ENCODE results near the gene CRADD. TPM values are rescaled to one million over a fixed set of nuclear protein-coding genes. Genes with fewer than 3 reads are reported as not detected.
"Not testable (repeated sequence)": the region's sequence is repeated elsewhere in the genome, so short reads cannot be mapped to it uniquely, and the experiment has no call there.

CRADD gene
- 30.3 TPM for total RNA-seq (ENCODE audit: insufficient read depth, low replicate concordance)

DNA sequence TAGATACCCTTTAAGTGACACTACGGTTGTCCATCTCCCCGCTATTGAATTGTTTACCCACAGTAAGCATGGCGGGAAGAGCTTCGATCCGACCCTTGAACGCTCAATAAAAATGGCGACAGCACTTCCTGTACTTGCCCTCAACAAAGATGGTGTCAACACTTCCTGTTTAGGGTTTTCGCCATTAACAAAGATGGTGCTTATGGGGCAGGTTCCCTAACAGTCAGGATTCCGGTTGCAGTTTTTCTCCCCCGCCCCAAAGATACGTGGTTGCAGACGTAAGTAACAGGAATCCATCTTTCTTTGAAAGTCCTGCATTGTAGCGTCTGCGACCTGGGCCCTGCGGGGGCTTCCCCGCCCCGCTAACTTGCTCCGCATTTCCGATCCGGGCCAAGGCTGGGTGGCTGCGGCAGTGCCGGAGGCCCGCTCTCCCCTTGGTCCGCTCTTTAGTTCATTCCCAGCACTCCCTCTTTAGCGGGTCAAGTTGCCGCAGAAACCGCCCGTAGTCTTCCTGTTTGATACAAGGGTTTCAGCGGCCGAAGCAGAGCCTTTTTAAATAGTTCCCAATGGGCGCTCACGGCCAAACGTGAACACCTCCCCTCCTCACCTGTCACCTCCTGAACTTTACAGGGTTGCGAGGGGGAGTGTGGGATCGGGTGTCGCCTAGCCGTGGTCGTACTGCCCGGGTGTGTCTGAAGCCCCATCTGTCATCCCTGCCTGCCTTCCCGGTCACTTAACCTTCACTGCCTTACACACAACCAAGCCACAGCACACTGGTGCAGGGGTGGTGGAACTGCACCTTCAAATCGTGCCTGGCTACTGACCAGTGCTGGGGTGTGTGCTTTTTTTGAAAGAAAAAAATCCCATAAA lies at the start of gene CRADD:
Gene CRADD, plus strand, starts transcription at position 181 of the 870 bp plus-strand sequence.
- peak; percentile 99 for DNase-seq (ENCODE audit: low spot score)

DNA sequence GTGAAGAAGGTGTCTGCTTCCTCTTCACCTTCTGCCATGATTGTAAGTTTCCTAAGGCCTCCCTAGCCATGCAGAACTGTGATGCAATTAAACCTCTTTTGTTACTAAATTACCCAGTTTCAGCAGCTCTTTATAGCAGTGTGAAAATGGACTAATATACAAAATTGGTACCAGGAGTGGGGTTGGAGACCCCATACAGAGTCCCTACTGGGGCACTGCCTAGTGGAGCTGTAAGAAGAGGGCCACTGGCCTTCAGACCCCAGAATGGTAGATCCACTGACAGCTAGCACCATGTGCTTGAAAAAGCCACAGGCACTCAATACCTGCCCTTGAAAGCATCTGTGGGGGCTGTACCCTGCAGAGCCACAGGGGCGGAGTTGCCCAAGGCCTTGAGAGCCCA lies 44.8 kb upstream of the CRADD start:
- DNase-seq (ENCODE audit: low spot score) = no peak

- DNase-seq (ENCODE audit: low spot score) = no peak
Measured at GRCh38 chr12:93634416-93634815, 42.8 kb upstream of the CRADD start.

- no peak for DNase-seq (ENCODE audit: low spot score)
Measured at GRCh38 chr12:93636708-93637107, 40.5 kb upstream of the CRADD start.

GRCh38 chr12:93638095-93638494 lies 39.1 kb upstream of the CRADD start:
- DNase-seq (ENCODE audit: low spot score) = no peak

GRCh38 chr12:93638954-93639353 lies 38.2 kb upstream of the CRADD start:
- peak; percentile 35 for DNase-seq (ENCODE audit: low spot score)

DNA sequence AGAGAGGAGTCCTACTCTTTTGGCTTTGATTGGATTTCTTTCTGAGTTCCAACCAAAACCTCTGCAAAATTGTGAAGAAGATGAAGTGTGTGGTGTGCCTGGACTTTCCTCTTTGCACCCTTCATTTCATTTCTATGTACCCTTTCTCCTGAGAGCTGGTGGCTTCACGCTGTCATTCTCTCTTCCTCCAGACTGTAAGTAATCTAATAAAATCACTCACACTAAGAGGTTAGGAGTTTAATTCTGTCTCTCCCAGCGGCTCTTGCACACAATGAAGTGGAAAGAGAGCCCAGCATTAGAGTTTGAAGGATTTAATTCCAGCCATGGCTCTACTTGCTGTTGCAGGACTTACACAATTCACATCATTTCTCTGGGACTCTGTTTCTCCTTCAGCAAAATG lies 37.8 kb upstream of the CRADD start:
- no peak for DNase-seq (ENCODE audit: low spot score)

- not testable (repeated sequence) for DNase-seq (ENCODE audit: low spot score)
Measured at GRCh38 chr12:93641380-93641779, 35.8 kb upstream of the CRADD start.

DNA sequence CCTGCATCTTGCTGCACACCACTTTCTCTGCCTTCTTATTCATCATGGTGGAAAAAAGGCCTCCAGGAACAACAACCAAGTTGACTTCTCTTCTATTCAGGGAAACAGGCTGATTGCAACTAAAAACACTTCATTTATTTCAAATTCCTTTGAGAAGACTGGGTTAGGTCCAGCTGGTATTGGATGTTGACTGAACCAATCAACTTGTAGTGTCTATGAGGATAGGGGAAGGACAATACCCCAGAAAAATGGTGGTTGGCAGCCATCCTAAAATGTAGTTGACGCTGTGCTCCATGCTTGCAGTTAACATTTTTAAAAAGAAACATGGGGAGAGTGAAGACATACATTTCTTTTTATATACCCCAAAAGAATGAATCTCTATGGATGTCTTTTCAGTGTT lies 34.4 kb upstream of the CRADD start:
- DNase-seq (ENCODE audit: low spot score) = no peak

DNA sequence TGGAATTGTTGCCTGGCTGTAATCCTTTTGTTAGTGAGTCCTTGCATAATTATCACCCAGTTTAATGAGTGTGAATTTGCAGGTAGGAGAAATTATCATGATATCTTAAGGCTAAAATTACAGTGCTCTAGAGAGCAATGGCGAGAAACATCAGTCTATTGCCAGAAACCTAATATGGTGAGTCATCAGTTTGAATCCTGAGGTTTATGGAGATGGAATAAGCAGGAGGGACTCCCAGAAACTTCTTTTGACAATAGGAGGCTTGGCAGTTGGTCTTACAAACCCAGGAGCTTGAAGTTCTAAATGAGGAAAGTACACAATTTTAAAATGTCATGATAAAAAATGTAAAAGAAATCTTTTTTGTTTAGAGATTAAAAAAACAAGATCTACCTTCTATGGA lies 31.5 kb upstream of the CRADD start:
- DNase-seq (ENCODE audit: low spot score) = no peak

DNA sequence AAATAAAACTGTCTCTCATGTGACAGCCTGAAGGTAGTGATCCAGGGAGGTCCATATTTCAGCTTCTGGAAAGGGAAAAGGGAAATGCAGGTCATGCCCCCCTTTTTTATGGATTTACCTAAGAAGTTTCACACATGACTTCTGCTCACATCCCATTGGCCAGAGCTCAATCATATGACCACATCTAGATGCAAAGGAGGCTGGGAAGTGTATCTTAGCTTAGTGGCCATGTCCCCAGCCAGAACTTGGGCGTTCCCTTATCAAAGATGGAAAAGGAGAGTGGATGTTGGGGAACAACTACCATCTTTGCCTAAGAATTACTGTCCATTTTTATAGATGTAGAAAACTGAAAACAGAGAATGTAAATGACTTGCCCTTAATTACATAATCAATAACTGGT lies 26.5 kb upstream of the CRADD start:
- no peak for DNase-seq (ENCODE audit: low spot score)

DNA sequence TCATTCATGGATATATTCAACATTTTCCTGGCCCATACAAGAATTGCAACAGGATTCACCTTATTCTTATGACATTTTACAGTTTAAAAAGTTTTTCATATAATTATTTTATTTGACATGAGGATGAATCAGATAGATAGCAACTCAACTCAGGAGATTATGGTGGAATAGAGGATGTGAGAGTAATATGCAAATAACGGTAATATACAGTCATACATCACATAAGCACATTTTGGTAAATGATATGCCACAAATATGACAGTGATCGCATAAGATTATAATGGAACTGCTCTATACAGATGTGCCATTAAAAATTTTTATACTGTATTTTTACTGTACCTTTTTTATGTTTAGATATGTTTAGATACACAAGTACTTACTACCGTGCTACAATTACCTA lies 24.1 kb upstream of the CRADD start:
- DNase-seq (ENCODE audit: low spot score) = no peak

DNA sequence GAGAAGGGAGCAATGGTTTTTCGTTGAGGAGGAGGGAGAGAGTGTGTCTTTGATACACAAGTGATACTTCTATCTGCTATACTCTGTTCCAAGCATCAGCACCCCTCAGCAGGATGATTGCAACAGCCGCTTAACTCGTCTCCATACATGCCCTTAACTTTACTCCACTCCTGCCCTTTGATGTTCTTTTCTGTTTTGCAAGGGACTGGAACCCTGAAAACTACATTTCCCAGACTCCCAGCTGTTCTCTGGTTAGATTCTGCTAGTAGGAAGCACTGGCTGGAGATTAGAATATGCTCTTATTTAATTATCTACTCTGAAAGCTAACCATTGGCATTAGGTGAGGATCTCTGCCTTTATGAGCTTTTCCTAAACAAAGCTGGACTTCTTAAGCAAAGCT lies 23.5 kb upstream of the CRADD start:
- no peak for DNase-seq (ENCODE audit: low spot score)

GRCh38 chr12:93654421-93654820 lies 22.8 kb upstream of the CRADD start:
- no peak for DNase-seq (ENCODE audit: low spot score)

- DNase-seq (ENCODE audit: low spot score) = no peak
Measured at GRCh38 chr12:93657071-93657470, 20.1 kb upstream of the CRADD start.

DNA sequence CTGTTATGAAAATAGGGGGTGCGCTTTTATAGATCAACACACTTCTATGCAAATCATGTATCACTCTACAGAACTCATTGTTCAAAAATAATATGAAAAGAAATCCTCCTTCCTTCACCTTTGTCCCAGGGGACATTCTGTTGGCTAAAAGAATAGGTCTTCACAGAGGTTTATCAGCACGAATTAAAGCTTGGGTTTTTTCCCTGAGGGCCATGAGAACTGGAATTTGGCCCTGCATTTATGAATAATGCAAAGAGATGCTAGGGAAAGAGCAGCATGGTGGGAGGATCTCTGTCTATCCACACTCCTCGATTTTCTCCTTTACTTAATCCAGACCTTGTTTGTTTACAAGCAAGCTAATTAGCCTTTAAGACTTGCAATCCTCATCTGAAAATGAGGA lies 16.2 kb upstream of the CRADD start:
- DNase-seq (ENCODE audit: low spot score) = no peak

DNA sequence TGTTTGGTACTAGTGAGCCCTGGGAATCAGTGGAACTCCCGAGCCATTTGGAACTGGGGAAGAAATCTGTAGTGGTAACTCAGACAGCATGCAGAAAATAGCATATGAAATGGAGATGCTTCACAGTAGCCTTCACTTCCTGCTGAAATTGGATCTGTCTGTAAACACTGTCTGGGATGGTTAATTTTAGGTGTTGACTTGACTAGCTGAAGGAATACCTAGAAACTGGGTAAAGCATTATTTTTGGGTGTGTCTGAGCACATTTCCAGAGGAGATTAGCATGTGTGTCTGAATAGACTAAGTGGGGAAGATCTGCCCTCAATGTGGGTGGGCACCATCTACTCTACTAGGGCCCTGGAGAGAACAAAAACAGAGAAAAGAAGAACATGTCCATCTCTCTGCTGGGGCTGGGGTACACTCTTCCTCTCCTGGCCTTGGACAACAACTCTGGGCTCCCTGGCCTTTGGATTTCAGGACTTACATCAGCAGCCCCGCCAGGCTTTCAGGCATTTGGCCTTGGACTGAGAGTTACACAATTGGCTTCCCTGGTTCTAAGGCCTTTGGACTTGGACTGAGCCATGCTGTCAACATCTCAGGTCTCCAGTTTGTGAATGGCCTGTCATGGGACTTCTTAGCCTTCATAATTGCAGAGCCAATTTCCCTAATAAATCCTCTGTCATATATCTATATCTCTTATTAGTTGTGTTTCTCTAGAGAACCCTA lies 14.0 kb upstream of the CRADD start:
- DNase-seq (ENCODE audit: low spot score) = no peak

- no peak for DNase-seq (ENCODE audit: low spot score)
Measured at GRCh38 chr12:93663729-93664084, 13.5 kb upstream of the CRADD start.

DNA sequence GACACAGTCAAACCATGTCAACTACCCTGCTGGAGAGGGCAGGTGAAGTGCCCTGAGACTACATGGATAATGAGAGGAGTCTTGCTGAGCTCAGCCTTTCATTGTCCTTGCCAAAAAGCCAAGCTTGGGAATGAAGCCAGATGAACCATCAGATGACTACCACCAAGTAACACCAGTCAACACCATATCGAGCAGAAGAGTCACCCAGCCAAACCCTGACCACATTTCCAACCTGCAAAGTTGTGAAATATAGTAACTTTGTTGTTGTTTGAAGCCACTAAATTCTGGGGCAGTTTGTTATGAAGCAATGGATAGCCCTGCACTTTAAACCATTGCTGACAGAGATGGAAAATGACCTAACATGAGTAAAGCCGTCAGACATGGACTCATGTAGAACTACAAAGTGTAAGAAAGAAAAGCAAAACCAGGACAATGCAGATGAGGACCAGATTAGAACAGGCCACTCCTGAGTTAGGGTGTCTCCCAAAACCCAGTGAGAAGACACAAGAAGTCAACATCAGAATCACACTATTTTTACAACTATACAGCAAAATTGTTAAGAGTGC lies 12.5 kb upstream of the CRADD start:
- DNase-seq (ENCODE audit: low spot score) = no peak

DNA sequence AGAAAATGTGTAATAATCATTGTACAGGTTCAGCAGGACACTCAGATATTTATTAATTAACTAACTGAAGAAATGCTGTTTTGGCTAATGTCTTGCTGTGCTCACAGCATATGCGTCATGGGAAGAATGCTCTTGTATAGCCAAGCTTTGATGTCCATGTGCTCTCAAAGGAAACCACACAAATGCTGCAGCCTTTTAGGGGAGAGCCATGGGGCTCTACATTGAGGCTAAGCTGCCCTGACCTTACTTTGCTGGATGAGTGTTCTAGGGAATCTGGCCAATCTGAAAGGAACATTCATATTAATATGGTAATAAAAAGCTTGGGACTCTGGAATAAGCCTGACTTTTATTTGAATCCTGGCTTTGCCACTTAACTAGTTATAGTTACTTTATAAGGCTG lies 9.5 kb upstream of the CRADD start:
- no peak for DNase-seq (ENCODE audit: low spot score)

DNA sequence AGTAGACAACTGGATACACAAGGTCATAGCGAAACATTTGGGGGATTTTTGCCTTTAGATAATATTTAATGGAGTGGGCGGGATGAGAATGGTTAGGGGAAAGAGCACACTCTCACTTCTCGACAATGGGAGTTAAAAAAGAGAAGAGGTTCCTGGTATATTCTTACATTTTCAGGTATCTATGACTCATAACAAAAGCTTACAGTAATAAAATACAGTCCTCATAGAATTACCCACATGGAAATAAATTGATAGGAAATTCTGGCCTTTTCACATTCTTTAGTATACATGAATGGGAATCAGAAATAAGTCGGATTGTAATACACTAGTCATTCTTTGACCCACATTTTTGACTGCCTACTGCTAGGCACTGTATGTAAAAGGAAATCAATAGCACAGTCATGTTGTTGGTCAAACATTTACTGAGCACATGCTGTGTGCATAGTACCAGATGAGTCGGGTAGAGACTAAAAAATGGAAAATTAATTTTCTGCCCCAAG lies 8.2 kb upstream of the CRADD start:
- no peak for DNase-seq (ENCODE audit: low spot score)

GRCh38 chr12:93669452-93669851 lies 7.7 kb upstream of the CRADD start:
- no peak for DNase-seq (ENCODE audit: low spot score)

- no peak for DNase-seq (ENCODE audit: low spot score)
Measured at GRCh38 chr12:93670104-93670503, 7.1 kb upstream of the CRADD start.

Data from umbilical cord (tissue), 2 donors.